Ovary (tissue), 9 donors: ENCODE data around the gene ATG5. TPM values are rescaled to one million over a fixed set of nuclear protein-coding genes. Genes with fewer than 3 reads are reported as not detected.
"Not testable (repeated sequence)": the region's sequence is repeated elsewhere in the genome, so short reads cannot be mapped to it uniquely, and the experiment has no call there.

ENCODE experiments used
- DNase-seq, 5 donors: peaks; one replicate each; pipeline ENCODE4 v3.0.0-alpha.2; 2019 to 2020
- H3K27ac ChIP-seq, 2 donors: fragments of 200-600 bp; one replicate each; pipeline versions ENCODE4 v1.5.1 to v1.8.0; 2019 to 2022
- H3K27me3 ChIP-seq: fragments of 200-600 bp; one replicate; pipeline ENCODE4 v1.8.0; 2022
- H3K36me3 ChIP-seq: fragments of 200-600 bp; sonication (generic); one replicate; pipeline ENCODE4 v1.5.1; 2019
- H3K4me1 ChIP-seq: one replicate; pipeline ENCODE4 v1.8.1; 2013; ENCODE audit warnings: mild to moderate bottlenecking, moderate library complexity; ENCODE audit not compliant: insufficient read depth
- H3K4me3 ChIP-seq: fragments of 200-600 bp; sonication (generic); one replicate; pipeline ENCODE4 v1.5.1; 2017
- H3K9me3 ChIP-seq, 2 donors: fragments of 200-600 bp in 1 of 2; sonication (generic) in 1 of 2; one replicate each; pipeline versions ENCODE4 v1.5.1 to v1.8.1; 2013 to 2019; ENCODE audit warnings: mild to moderate bottlenecking in 1 of 2, moderate library complexity in 1 of 2
- CTCF ChIP-seq, 3 donors: fragments of 450-650 bp in 2 of 3; fragments of 200-600 bp in 1 of 3; IDR thresholded peaks; one replicate each; pipeline versions ENCODE4 v1.5.1 to v1.8.0; 2016 to 2022; ENCODE audit warnings: antibody characterized with exemption in 3 of 3, mild to moderate bottlenecking in 1 of 3
- EP300 ChIP-seq: sonication (generic); formaldehyde crosslinking; IDR thresholded peaks from one replicate; pipeline ENCODE4 v1.6.1; 2017; ENCODE audit warnings: antibody characterized with exemption
- POLR2A ChIP-seq: fragments of 450-650 bp; IDR thresholded peaks from one replicate; pipeline ENCODE4 v1.6.1; 2017; ENCODE audit warnings: antibody characterized with exemption, mild to moderate bottlenecking, moderate library complexity
- WGBS, 3 donors: extraction: QIAGEN DNeasy Blood & Tissue Kit in 1 of 3; methylation state at CpG; one replicate each; pipeline versions ENCODE4 v1.1.5 to v1.1.7; 2013 to 2017; 5-methylcytosine and 5-hydroxymethylcytosine counted together
- intact Hi-C, 4 donors: fragments of 100-400 bp; cut with DNase I; formaldehyde crosslinking; loops; one replicate each; pipeline versions ENCODE4 v1.11.0 to v1.15.1; 2022 to 2023
- polyA plus RNA-seq, 2 donors: library from polyadenylated mRNA; stranded (reverse); fragments of 200-250 nt in 1 of 2; fragments of 350-450 nt in 1 of 2; fragmentation: Illumina TruSeq in 1 of 2; extraction: RNeasy Lipid Tissue Mini Kit (QIAGEN cat#74804) in 1 of 2; gene quantifications; one replicate each; pipeline ENCODE4 v1.2.3, GENCODE V29; 2013 to 2014
- total RNA-seq, 7 donors: library from RNA; depleted of rRNA in 2 of 7; stranded (reverse); fragments of >200 nt in 2 of 7; fragmentation: NEBNext Ultra II Directional in 3 of 7; extraction: Animal tissue kit (Norgen Biotek cat#: 25700) in 3 of 7; gene quantifications; one replicate each; pipeline versions ENCODE4 v1.1.0 to v1.2.4, GENCODE V29; 2016 to 2023
- donor health status: DM: no; HTN: no; CAD: no; lungs with moderate emphysema.
- donor health status: DM: no; HTN: no; CAD: no.
- donor health status: Bipolar disorder and iron deficiency.
- donor health status: DM: yes; HTN: yes; CAD: no.
- donor health status: DM: no; HTN: no; CAD: no.
- donor health status: DM: yes; HTN: yes; CAD: no.

The ATG5 gene
- total and polyA plus RNA-seq, 9 donors = 17.3 to 35.2 (median 28.3) TPM

GRCh38 chr6:106244521-106244920, 81.0 kb downstream of the ATG5 start:
- H3K4me3 ChIP-seq = no peak overlapping the region
- no peak overlapping the region for H3K27ac ChIP-seq
- H3K36me3 ChIP-seq = no peaks in the 10 kb centered on the region
- peaks cover 1% of the 10 kb centered on the region for H3K4me1 ChIP-seq
- 96 to 99% (median 98%) methylated on average over 1 of the region's 1 CpG for WGBS, 3 donors
- no peaks in the 10 kb centered on the region for H3K9me3 ChIP-seq
- intact Hi-C loops = no loop called here
- no peak for DNase-seq
- TF ChIP-seq POLR2A = no peak
- no peak for TF ChIP-seq CTCF (IDR thresholded peaks at IDR 0.05)
- no peak for TF ChIP-seq EP300
- H3K27me3 ChIP-seq = no peaks in the 10 kb centered on the region

- Histone ChIP-seq H3K4me1 (peaks cover 1% of the 10 kb centered on the region), H3K27ac (no peak overlapping the region), H3K9me3 (no peaks in the 10 kb centered on the region), H3K27me3 (no peaks in the 10 kb centered on the region), H3K4me3 (no peak overlapping the region), H3K36me3 (no peaks in the 10 kb centered on the region)
- 75 to 90% (median 80%) methylated on average over 4 of the region's 4 CpGs for WGBS, 3 donors
- DNase-seq = no peak
- TF ChIP-seq CTCF (IDR thresholded peaks at IDR 0.05) = no peak
- TF ChIP-seq POLR2A = no peak
- no peak for TF ChIP-seq EP300
- intact Hi-C loops = no loop called here
Measured at GRCh38 chr6:106243261-106243660, 82.3 kb downstream of the ATG5 start.

- Histone ChIP-seq H3K36me3 (no peaks in the 10 kb centered on the region), H3K9me3 (no peaks in the 10 kb centered on the region), H3K4me1 (peaks cover 1% of the 10 kb centered on the region), H3K27me3 (no peaks in the 10 kb centered on the region), H3K27ac (no peak overlapping the region), H3K4me3 (no peak overlapping the region)
- no peak for DNase-seq
- TF ChIP-seq EP300 = no peak
- no peak for TF ChIP-seq CTCF (IDR thresholded peaks at IDR 0.05)
- no peak for TF ChIP-seq POLR2A
- intact Hi-C loops = no loop called here
Measured at GRCh38 chr6:106241498-106241897, 84.1 kb downstream of the ATG5 start.

- no peaks in the 10 kb centered on the region for H3K4me1 ChIP-seq
- no peaks in the 10 kb centered on the region for H3K36me3 ChIP-seq
- intact Hi-C loops = no loop called here
- no peak for DNase-seq
- TF ChIP-seq EP300 (no peak), POLR2A (no peak), CTCF (IDR thresholded peaks at IDR 0.05) (no peak)
- no peak overlapping the region for H3K4me3 ChIP-seq
- WGBS, 3 donors = 96 to 100% (median 100%) methylated on average over 1 of the region's 1 CpG
- no peak overlapping the region for H3K27ac ChIP-seq
- H3K9me3 ChIP-seq = no peaks in the 10 kb centered on the region
- H3K27me3 ChIP-seq = no peaks in the 10 kb centered on the region
Measured at GRCh38 chr6:106237286-106237685, 88.3 kb downstream of the ATG5 start.

- H3K4me3 ChIP-seq, H3K9me3 ChIP-seq, H3K27ac ChIP-seq, H3K4me1 ChIP-seq, H3K27me3 ChIP-seq, DNase-seq, H3K36me3 ChIP-seq: not testable (repeated sequence)
- WGBS, 3 donors = 77 to 88% (median 86%) methylated on average over 5 of the region's 5 CpGs
- intact Hi-C loops = loop anchor here in 1 of 4 donors (10.0 kb wide), 1 partner anchor 745 kb away; no protein-coding TSS in a partner anchor
Measured at GRCh38 chr6:106229876-106230445, 95.6 kb downstream of the ATG5 start.
